HepG2 (cell line): ENCODE results near the gene CLIC4. TPM values are rescaled to one million over a fixed set of nuclear protein-coding genes. Genes with fewer than 3 reads are reported as not detected.
A peak's percentile ranks its signal among the peaks of the same experiment; 100 is the strongest.

Experiments used
- ATAC-seq: fragments of 200-7000 bp; cut with Tn5 transposase; 3 replicates; pipeline ENCODE4 v1.9.1; 2020; ENCODE audit warnings: mild to moderate bottlenecking, moderate library complexity
- BruUV-seq: library from RNA; stranded (reverse); fragments of 400-500 nt; replicated peaks from 2 replicates; lab custom pipeline; 2021; lab: Mats Ljungman, UMichigan
- CTCF ChIA-PET: fragments of 300-600 bp; formaldehyde crosslinking; extraction: SDS; loops from one replicate; lab custom pipeline; 2021; ENCODE audit warnings: low total read pairs, inconsistent platforms, low intra/inter-chr PET ratio; lab: Yijun Ruan, JAX
- POLR2A ChIA-PET: fragments of 350-600 bp; sonication (Branson Sonifier 250); formaldehyde crosslinking; loops from one replicate; lab custom pipeline; 2020; ENCODE audit warnings: antibody characterized with exemption, inconsistent platforms; lab: Yijun Ruan, JAX
- DNase-seq: peaks from one replicate; pipeline ENCODE4 v3.0.0-alpha.2; 2015; ENCODE audit warnings: low spot score
- FAIRE-seq: peaks from 3 replicates; lab custom pipeline; 2011; peaks lifted over from hg19 to GRCh38; lab: Jason Lieb, UNC
- H2AFZ ChIP-seq: one replicate; pipeline ENCODE4 v1.6.1; 2011; ENCODE audit warnings: low read length, inconsistent platforms
- H3K27ac ChIP-seq: fragments of 300-600 bp; 3 replicates; pipeline ENCODE4 v1.8.0; 2011; ENCODE audit warnings: mixed run types, mild to moderate bottlenecking, mixed read lengths, low read length, inconsistent platforms; ENCODE audit not compliant: insufficient read depth; ENCODE audit errors: extremely low read length
- H3K27me3 ChIP-seq, 2 experiments: fragments of 200-600 bp in 1 of 2; 2 replicates in 1 of 2; 3 replicates in 1 of 2; pipeline versions ENCODE4 v1.6.0 to v1.8.0; 2011; ENCODE audit warnings: low read length in 2 of 2, mild to moderate bottlenecking in 2 of 2, moderate library complexity in 2 of 2, inconsistent platforms in 1 of 2; ENCODE audit not compliant: insufficient read depth in 2 of 2, control insufficient read depth in 1 of 2
- H3K36me3 ChIP-seq, 2 experiments: fragments of 200-600 bp in 1 of 2; replicated peaks in 1 of 2; 2 replicates in 1 of 2; 3 replicates in 1 of 2; pipeline versions ENCODE4 v1.5.1 to v1.8.0; 2011; ENCODE audit warnings: low read length in 2 of 2, inconsistent platforms in 1 of 2; ENCODE audit not compliant: insufficient read depth in 2 of 2, control insufficient read depth in 1 of 2
- H3K4me1 ChIP-seq: 2 replicates; pipeline ENCODE4 v1.5.1; 2012; ENCODE audit warnings: low read length, inconsistent platforms; ENCODE audit not compliant: insufficient read depth
- H3K4me2 ChIP-seq: 2 replicates; pipeline ENCODE4 v1.6.0; 2011; ENCODE audit warnings: low read depth, low read length, inconsistent platforms
- H3K4me3 ChIP-seq, 3 experiments: fragments of 200-600 bp in 1 of 3; sonication (generic), shearing (Covaris generic) in 1 of 3; replicated peaks in 1 of 3; 2 replicates each; pipeline ENCODE4 v1.5.1; 2011 to 2016; ENCODE audit warnings: low read length in 3 of 3, inconsistent platforms in 2 of 3, low read depth in 2 of 3, mild to moderate bottlenecking in 2 of 3, control low read depth in 1 of 3, mixed read lengths in 1 of 3; ENCODE audit not compliant: insufficient read depth in 1 of 3
- H3K79me2 ChIP-seq: one replicate; pipeline ENCODE4 v1.6.1; 2011; ENCODE audit warnings: low read length, inconsistent platforms; ENCODE audit not compliant: insufficient read depth
- H3K9ac ChIP-seq: 2 replicates; pipeline ENCODE4 v1.6.0; 2011; ENCODE audit warnings: mild to moderate bottlenecking, low read depth, low read length, inconsistent platforms; ENCODE audit not compliant: insufficient read depth
- H3K9me3 ChIP-seq: 2 replicates; pipeline ENCODE4 v1.5.1; 2012; ENCODE audit warnings: mild to moderate bottlenecking, low read length
- H4K20me1 ChIP-seq: 2 replicates; pipeline ENCODE4 v1.6.0; 2011; ENCODE audit warnings: inconsistent platforms, mild to moderate bottlenecking, low read length, moderate library complexity; ENCODE audit not compliant: insufficient read depth
- HNF4A ChIP-seq: sonication (generic); formaldehyde crosslinking; IDR thresholded peaks from 2 replicates; pipeline ENCODE4 v1.4.0; 2020; ENCODE audit warnings: missing genetic modification reagents
- KAT8 ChIP-seq: IDR thresholded peaks from 2 replicates; pipeline ENCODE4 v1.6.1; 2016; ENCODE audit warnings: missing genetic modification reagents, missing compliant biosample characterization
- TEAD3 ChIP-seq: optimal IDR thresholded peaks from 2 replicates; pipeline ENCODE3; 2016; ENCODE audit warnings: borderline replicate concordance
- TRIM22 ChIP-seq: fragments of 450-650 bp; IDR thresholded peaks from 2 replicates; pipeline ENCODE4 v1.6.1; 2017
- ZKSCAN1 ChIP-seq: fragments of 150-350 bp; IDR thresholded peaks from 2 replicates; pipeline ENCODE4 v1.6.1; 2014; ENCODE audit warnings: low read length
- ZNF260 ChIP-seq: sonication (generic); formaldehyde crosslinking; IDR thresholded peaks from 2 replicates; pipeline ENCODE4 v1.4.0; 2020; ENCODE audit warnings: missing genetic modification reagents, low read depth, mild to moderate bottlenecking, borderline replicate concordance
- ZNF367 ChIP-seq: sonication (generic); formaldehyde crosslinking; IDR thresholded peaks from 2 replicates; pipeline ENCODE4 v1.4.0; 2020; ENCODE audit warnings: missing genetic modification reagents, borderline replicate concordance
- WGBS: methylation state at CpG from one replicate; pipeline ENCODE4 v1.1.6; 2017; ENCODE audit warnings: low lambda C conversion rate; 5-methylcytosine and 5-hydroxymethylcytosine counted together
- in situ Hi-C: cut with HindIII; loops from 2 replicates; pipeline ENCODE4 v1.10.0; 2017; ENCODE audit warnings: low pct_unique_long_range_greater_than_20kb; ENCODE audit not compliant: extremely low pct_ligation_motif_present
- intact Hi-C: fragments of 100-400 bp; cut with micrococcal nuclease; formaldehyde crosslinking; loops from one replicate; pipeline ENCODE4 v1.10.0; 2022; ENCODE audit not compliant: unreplicated experiment
- polyA plus RNA-seq, 8 experiments: library from polyadenylated mRNA; depleted of rRNA in 3 of 8; stranded (reverse) in 7 of 8; unstranded in 1 of 8; fragments of >200 nt; fragmentation: Illumina TruSeq in 4 of 8; extraction: Trizol in 4 of 8; gene quantifications; 2 replicates each; pipeline versions ENCODE4 v1.2.1 to v1.2.3, GENCODE V29; 2011 to 2016; ENCODE audit warnings: low read depth in 4 of 8, missing spikeins in 1 of 8, mixed read lengths in 1 of 8; ENCODE audit not compliant: insufficient read depth in 1 of 8
- total RNA-seq, 5 experiments: library from RNA; depleted of rRNA; stranded (reverse); fragments of >200 nt; fragmentation: Illumina TruSeq; extraction: Trizol; gene quantifications; 2 replicates each; pipeline ENCODE4 v1.2.3, GENCODE V29; 2016; ENCODE audit warnings: low read depth in 1 of 5

CLIC4 gene
- total and polyA plus RNA-seq, 2 of the 13 experiments (the other 11 are each of a cell fraction or from before 2014, with no cell fraction given): 23.3 to 77.4 TPM

GRCh38 chr1:24735509-24736375, 9.5 kb upstream of the CLIC4 start:
- Histone ChIP-seq H3K4me1 (peaks cover 47% of the 10 kb centered on the region), H3K27me3 (no peaks in the 10 kb centered on the region)
- no peak for TF ChIP-seq TRIM22
- TF ChIP-seq HNF4A (CRISPR knock-in tag): 0 out of 2 replicates have a peak, but pooled peaks have one; percentile 33
- TF ChIP-seq ZNF367 (CRISPR knock-in tag): no peak
- TF ChIP-seq ZNF260 (CRISPR knock-in tag): no peak
- peak; percentile 82 for TF ChIP-seq TEAD3 (CRISPR knock-in tag)
- TF ChIP-seq ZKSCAN1: 0 out of 2 replicates have a peak, but pooled peaks have one; percentile 27
- TF ChIP-seq KAT8: no peak
- TF ChIP-seq, all 625 proteins: peak for 3
- CTCF ChIA-PET: no interaction called here
- in situ Hi-C loops: no loop called here
- Histone ChIP-seq H3K79me2 (no peaks in the 10 kb centered on the region), H4K20me1 (no peaks in the 10 kb centered on the region), H3K4me2 (peak overlapping the region; percentile 71), H3K9me3 (no peaks in the 10 kb centered on the region), H3K27ac (no peak overlapping the region), H3K4me3 (peak overlapping the region in 2 of 3 experiments; percentile 28 to 37; a peak in 4 of 6 replicates), H3K36me3 (no peaks in the 10 kb centered on the region), H2AFZ (peak overlapping the region; percentile 54), H3K9ac (0 out of 2 replicates have a peak overlapping the region, but pooled peaks have one; percentile 22)
- BruUV-seq: no TSS peak
- intact Hi-C loops: no loop called here
- 36% methylated on average over 16 of the region's 16 CpGs for WGBS
- FAIRE-seq: no peak
- POLR2A ChIA-PET: interaction anchor here (0.6 to 2.5 kb wide), 3 partner anchors 9 to 39 kb away, joined by 3 to 11 read pairs (median 6); partner anchors contain the start of gene CLIC4
- peak; percentile 43 for ATAC-seq
- DNase-seq: no peak
